AG04450 (cell line): Measurements from ENCODE around the gene HIVEP2. TPM values are rescaled to one million over a fixed set of nuclear protein-coding genes. Genes with fewer than 3 reads are reported as not detected.

Experiments used
- CTCF ChIA-PET: fragments of 300-600, 350-600 bp; formaldehyde crosslinking; extraction: SDS; loops from one replicate; lab custom pipeline; 2022; ENCODE audit warnings: antibody characterized with exemption, inconsistent platforms; lab: Charles Lee
- POLR2A ChIA-PET: fragments of 350-600 bp; formaldehyde crosslinking; extraction: SDS; loops from one replicate; lab custom pipeline; 2021; ENCODE audit warnings: antibody characterized with exemption, inconsistent platforms; lab: Yijun Ruan, JAX
- DNase-seq: peaks from one replicate; pipeline ENCODE4 v3.0.0-alpha.2; 2011; ENCODE audit warnings: low read depth, low spot score
- H3K27ac ChIP-seq: one replicate; pipeline ENCODE4 v1.5.1; 2012; ENCODE audit warnings: low read depth, low read length, control low read depth
- H3K27me3 ChIP-seq: one replicate; pipeline ENCODE4 v1.6.0; 2012; ENCODE audit warnings: low read length; ENCODE audit not compliant: control insufficient read depth, insufficient read depth
- H3K4me3 ChIP-seq: 2 replicates; pipeline ENCODE4 v1.5.1; 2011; ENCODE audit warnings: mild to moderate bottlenecking, low read depth, low read length, control low read depth
- H3K9me3 ChIP-seq: 2 replicates; pipeline ENCODE4 v1.5.1; 2012; ENCODE audit warnings: low read length; ENCODE audit not compliant: control insufficient read depth, insufficient read depth
- CTCF ChIP-seq: IDR thresholded peaks from 2 replicates; pipeline ENCODE4 v1.5.1; 2011; ENCODE audit warnings: low read depth, low read length, control low read depth, inconsistent platforms
- polyA plus RNA-seq: library from polyadenylated mRNA; depleted of rRNA; stranded (reverse); fragments of >200 nt; gene quantifications from 2 replicates; pipeline ENCODE4 v1.2.3, GENCODE V29; 2011

The HIVEP2 gene
- polyA plus RNA-seq, 1 experiment = 4.9 TPM

DNA sequence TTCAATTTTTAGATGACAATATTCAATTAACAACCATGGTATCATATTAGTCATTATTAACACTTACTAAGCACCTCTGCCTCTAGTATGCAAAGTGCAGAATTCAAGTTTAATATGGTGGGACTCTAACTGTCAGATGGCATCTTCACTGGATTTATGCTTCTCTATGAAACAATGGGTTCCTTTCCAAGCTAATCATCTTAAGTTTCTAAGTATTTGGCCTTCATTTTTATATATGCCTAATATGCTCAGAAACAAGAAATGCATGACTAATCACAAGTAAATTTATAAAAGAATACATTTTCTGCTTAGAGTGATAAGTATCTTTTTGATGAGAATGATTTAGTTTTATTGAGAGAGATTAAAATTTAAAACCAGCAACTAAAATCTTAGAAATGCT, 144.7 kb downstream of the HIVEP2 start:
- CTCF ChIA-PET = no interaction called here
- TF ChIP-seq CTCF = no peak
- Histone ChIP-seq H3K4me3 (no peak overlapping the region), H3K27ac (no peak overlapping the region), H3K27me3 (no peaks in the 10 kb centered on the region), H3K9me3 (no peaks in the 10 kb centered on the region)
- DNase-seq = no peak
- POLR2A ChIA-PET = no interaction called here

GRCh38 chr6:142799639-142800038, 145.3 kb downstream of the HIVEP2 start:
- H3K27ac ChIP-seq = no peak overlapping the region
- H3K9me3 ChIP-seq = no peaks in the 10 kb centered on the region
- POLR2A ChIA-PET = no interaction called here
- no peak for DNase-seq
- TF ChIP-seq CTCF = no peak
- CTCF ChIA-PET = no interaction called here
- H3K27me3 ChIP-seq = no peaks in the 10 kb centered on the region
- H3K4me3 ChIP-seq = no peak overlapping the region

- Histone ChIP-seq H3K9me3 (no peaks in the 10 kb centered on the region), H3K4me3 (no peak overlapping the region), H3K27me3 (no peaks in the 10 kb centered on the region), H3K27ac (no peak overlapping the region)
- DNase-seq = no peak
- CTCF ChIA-PET = no interaction called here
- POLR2A ChIA-PET = no interaction called here
- TF ChIP-seq CTCF = no peak
Observed at GRCh38 chr6:142797159-142797558, 147.8 kb downstream of the HIVEP2 start.

DNA sequence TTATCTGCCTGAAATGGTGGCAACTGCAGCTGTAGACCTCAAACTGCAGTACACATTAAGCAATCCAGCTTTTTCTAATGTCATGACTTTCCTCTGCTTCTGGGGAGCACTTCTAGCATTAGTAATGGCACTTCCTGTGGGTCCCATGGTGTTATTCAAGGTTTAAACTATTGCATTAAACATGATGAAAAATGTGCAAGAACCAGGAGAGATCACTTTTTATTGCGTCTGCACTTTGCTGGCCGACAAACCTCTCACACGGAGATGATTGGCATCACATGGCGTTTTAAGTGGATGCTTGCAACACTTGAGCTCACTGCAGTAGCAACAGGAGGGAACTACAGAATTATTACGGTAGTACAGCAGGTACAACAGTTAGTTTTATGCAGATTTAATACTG, 148.4 kb downstream of the HIVEP2 start:
- H3K27ac ChIP-seq = no peak overlapping the region
- no peaks in the 10 kb centered on the region for H3K9me3 ChIP-seq
- ChIA-PET CTCF (interaction anchor here (1.3 kb wide), 1 partner anchor 104 kb away, joined by 3 read pairs; no protein-coding TSS in a partner anchor), POLR2A (interaction anchor here (0.6 kb wide), 1 partner anchor 9 kb away, joined by 3 read pairs; no protein-coding TSS in a partner anchor)
- H3K4me3 ChIP-seq = no peak overlapping the region
- H3K27me3 ChIP-seq = no peaks in the 10 kb centered on the region
- DNase-seq = no peak
- no peak for TF ChIP-seq CTCF

- no peak overlapping the region for H3K27ac ChIP-seq
- no peak overlapping the region for H3K4me3 ChIP-seq
- no peaks in the 10 kb centered on the region for H3K27me3 ChIP-seq
Observed at GRCh38 chr6:142796024-142796423, 149.0 kb downstream of the HIVEP2 start.

More at GRCh38 chr6:142796024-142796423, 149.0 kb downstream of the HIVEP2 start:
- no peak for TF ChIP-seq CTCF
- ChIA-PET CTCF (interaction anchor here (1.3 kb wide), 1 partner anchor 104 kb away, joined by 3 read pairs; no protein-coding TSS in a partner anchor), POLR2A (interaction anchor here (0.6 kb wide), 1 partner anchor 9 kb away, joined by 3 read pairs; no protein-coding TSS in a partner anchor)
- no peaks in the 10 kb centered on the region for H3K9me3 ChIP-seq
- DNase-seq = no peak
